ENCODE data around the gene LY6G5B. TPM values are rescaled to one million over a fixed set of nuclear protein-coding genes. Genes with fewer than 3 reads are reported as not detected.

Gene LY6G5B
- total and polyA plus RNA-seq, 2 donors: 2.3 to 6.5 TPM

DNA sequence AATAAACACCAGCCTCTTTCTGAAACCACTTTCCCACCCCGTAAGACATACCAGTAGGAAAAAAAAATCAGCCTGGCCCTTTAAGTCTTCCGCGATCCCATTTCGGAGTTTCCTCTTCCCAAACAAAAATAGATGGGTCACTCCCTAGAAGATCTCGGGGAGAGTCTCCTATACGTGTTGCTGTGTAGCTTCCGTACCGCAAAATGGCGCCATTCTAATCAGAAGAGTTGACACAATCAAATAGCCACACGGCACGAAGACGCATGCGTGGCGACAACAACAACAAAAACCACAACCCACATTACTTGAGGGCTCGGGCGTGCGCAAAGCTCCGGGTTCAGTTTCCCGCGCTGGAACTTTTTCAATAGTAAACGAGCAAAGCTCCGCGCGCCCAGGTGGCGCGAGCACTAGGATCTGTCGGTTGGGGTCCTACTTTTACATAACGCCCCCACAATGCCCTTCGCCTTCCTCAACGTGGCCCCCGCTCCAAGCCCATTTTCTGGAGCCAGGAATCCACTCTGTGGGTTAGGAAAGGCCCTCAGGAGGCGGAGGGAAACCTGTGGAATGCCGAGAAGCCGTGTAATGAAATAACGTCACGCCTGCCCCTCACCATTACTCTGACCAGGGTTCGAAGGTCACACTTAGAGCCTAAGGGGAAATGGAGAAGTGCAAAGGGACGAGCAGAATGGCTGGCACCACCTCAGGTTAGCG lies 4.8 kb upstream of the LY6G5B start, which contains the start of gene GPANK1:
Gene GPANK1, minus strand, starts transcription at position 208 of the 711 bp plus-strand sequence. CDS start 519 bp downstream, outside the sequence.
- H3K4me3 ChIP-seq (ENCODE audit: low read length in 2 of 2): peak within 1 kb of the TSS; percentile 91 to 97
- H3K36me3 ChIP-seq (ENCODE audit: control insufficient read depth in 2 of 2, insufficient read depth in 2 of 2, low read length in 1 of 2): peaks cover 32 to 60% of the 10 kb centered on the region in 2 donors
- H3K9me3 ChIP-seq (ENCODE audit: control insufficient read depth in 2 of 2, insufficient read depth in 1 of 2, low read length in 1 of 2): no peaks in the 10 kb centered on the region
- peak within 1 kb of the TSS; percentile 97 to 99 for H3K27ac ChIP-seq (ENCODE audit: low read depth in 1 of 2, low read length in 1 of 2)
- DNase-seq (ENCODE audit: low read depth in 6 of 9, low spot score in 9 of 9): peak; percentile 82 to 98 (median 92)
- H3K4me1 ChIP-seq (ENCODE audit: control insufficient read depth in 2 of 2, insufficient read depth in 2 of 2, low read length in 2 of 2): peaks cover 35 to 59% of the 10 kb centered on the region in 2 donors
- no peaks in the 10 kb centered on the region for H3K27me3 ChIP-seq (ENCODE audit: control insufficient read depth in 2 of 2, insufficient read depth in 1 of 2, low read length in 1 of 2)
- WGBS: under 1% methylated on average over 39 of the region's 39 CpGs

DNA sequence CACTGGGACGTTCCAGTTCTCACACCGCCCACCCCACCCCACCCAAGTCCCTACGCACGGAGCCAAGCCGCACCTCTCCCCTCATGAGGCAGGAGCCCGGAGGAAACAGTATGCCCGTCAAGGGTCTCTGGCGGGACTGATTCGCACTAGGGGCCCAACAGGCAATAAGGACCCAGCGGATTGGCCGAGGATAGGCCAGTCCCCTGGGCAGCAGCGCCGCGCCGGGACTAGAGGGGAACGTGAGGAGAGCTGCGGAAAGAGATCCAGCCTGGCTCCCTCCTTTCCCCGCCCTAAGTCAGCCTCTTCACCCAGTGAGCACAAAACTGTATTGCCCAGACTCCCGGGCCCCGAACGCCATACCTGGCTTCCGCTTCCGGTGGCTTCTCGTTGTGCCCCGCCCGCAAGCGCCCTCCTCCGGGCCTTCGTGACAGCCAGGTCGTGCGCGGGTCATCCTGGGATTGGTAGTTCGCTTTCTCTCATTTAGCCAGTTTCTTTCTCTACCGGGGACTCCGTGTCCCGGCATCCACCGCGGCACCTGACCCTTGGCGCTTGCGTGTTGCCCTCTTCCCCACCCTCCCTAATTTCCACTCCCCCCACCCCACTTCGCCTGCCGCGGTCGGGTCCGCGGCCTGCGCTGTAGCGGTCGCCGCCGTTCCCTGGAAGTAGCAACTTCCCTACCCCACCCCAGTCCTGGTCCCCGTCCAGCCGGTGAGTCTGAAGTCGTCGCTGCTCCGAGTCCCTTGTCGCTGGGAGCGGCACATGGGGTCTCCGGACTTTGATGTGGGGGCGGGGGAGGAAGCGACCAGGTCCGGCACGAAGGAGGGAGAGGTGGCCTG lies 4.1 kb upstream of the LY6G5B start, which contains the start of gene CSNK2B:
Gene CSNK2B, plus strand, starts transcription at position 580 of the 836 bp plus-strand sequence. CDS start 752 bp downstream, outside the sequence.
- peak within 1 kb of the TSS; percentile 97 to 99 for H3K27ac ChIP-seq (ENCODE audit: low read depth in 1 of 2, low read length in 1 of 2)
- H3K4me1 ChIP-seq (ENCODE audit: control insufficient read depth in 2 of 2, insufficient read depth in 2 of 2, low read length in 2 of 2): peaks cover 35 to 55% of the 10 kb centered on the region in 2 donors
- H3K4me3 ChIP-seq (ENCODE audit: low read length in 2 of 2): peak within 1 kb of the TSS; percentile 91 to 97
- H3K9me3 ChIP-seq (ENCODE audit: control insufficient read depth in 2 of 2, insufficient read depth in 1 of 2, low read length in 1 of 2): no peaks in the 10 kb centered on the region
- DNase-seq (ENCODE audit: low read depth in 6 of 9, low spot score in 9 of 9): peak; percentile 91 to 99 (median 98)
- WGBS: under 1% methylated on average over 63 of the region's 63 CpGs
- no peaks in the 10 kb centered on the region for H3K27me3 ChIP-seq (ENCODE audit: control insufficient read depth in 2 of 2, insufficient read depth in 1 of 2, low read length in 1 of 2)
- H3K36me3 ChIP-seq (ENCODE audit: control insufficient read depth in 2 of 2, insufficient read depth in 2 of 2, low read length in 1 of 2): peaks cover 40 to 67% of the 10 kb centered on the region in 2 donors

DNA sequence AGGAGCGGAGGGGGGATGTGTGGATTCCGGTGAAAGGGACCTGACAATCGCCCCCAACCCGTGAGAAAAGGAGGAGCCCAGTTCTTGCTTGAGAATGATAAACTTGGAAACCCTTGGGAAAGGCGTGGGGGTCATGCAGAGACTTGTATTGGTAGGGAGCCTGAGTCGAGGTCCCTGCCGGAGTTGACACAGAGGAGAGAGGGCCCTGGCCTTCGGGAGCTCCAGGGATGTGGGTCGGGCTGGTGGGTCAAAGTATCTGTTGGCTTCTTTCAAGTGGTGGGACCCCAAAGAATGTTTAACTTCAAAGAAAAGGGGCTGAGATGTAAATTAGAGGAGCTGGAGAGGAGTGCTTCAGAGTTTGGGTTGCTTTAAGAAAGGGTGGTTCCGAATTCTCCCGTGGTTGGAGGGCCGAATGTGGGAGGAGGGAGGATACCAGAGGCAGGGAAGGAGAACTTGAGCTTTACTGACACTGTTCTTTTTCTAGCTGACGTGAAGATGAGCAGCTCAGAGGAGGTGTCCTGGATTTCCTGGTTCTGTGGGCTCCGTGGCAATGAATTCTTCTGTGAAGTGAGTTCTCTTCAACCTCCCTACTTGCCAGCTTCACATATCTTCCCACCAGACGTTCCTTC lies 3.3 kb upstream of the LY6G5B start:
- peaks cover 30 to 47% of the 10 kb centered on the region in 2 donors for H3K4me1 ChIP-seq (ENCODE audit: control insufficient read depth in 2 of 2, insufficient read depth in 2 of 2, low read length in 2 of 2)
- H3K4me3 ChIP-seq (ENCODE audit: low read length in 2 of 2): peak overlapping the region; percentile 91 to 97
- H3K27ac ChIP-seq (ENCODE audit: low read depth in 1 of 2, low read length in 1 of 2): peak overlapping the region; percentile 45 to 82
- DNase-seq (ENCODE audit: low read depth in 6 of 9, low spot score in 9 of 9): no peak
- H3K36me3 ChIP-seq (ENCODE audit: control insufficient read depth in 2 of 2, insufficient read depth in 2 of 2, low read length in 1 of 2): peaks cover 47 to 72% of the 10 kb centered on the region in 2 donors
- WGBS: 12% methylated on average over 15 of the region's 15 CpGs
- no peaks in the 10 kb centered on the region for H3K9me3 ChIP-seq (ENCODE audit: control insufficient read depth in 2 of 2, insufficient read depth in 1 of 2, low read length in 1 of 2)
- H3K27me3 ChIP-seq (ENCODE audit: control insufficient read depth in 2 of 2, insufficient read depth in 1 of 2, low read length in 1 of 2): no peaks in the 10 kb centered on the region

DNA sequence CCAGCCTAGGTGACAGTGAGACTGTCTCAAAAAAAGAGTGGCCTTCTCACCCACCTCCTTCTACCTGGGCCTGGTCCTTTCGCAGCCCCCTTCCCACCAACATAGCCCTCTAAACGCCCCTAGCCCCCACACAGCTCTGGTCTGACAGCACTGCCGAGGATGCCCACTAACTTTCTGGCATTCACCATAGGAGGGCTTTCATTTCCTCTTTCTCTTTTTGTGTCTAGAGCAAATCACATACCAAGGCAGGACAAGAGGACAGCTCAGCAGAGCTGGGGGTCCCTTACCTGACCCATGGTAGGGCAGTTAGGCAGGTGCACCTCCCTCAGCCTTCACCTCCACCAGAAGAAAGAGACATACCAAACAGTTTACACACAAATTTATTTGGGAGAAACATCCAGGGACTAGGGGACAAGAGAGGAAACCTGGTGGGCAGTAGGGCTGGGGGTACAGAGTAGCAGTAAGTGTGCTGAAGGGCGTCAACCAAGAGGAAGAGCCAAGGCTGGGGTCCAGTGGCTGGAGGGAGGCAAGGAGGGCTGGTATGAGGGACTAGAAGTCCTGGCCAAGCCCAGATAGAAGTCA lies 6.6 kb downstream of the LY6G5B start:
- WGBS: 92% methylated on average over 4 of the region's 4 CpGs
- Histone ChIP-seq H3K27ac (ENCODE audit: low read depth in 1 of 2, low read length in 1 of 2) (no peak overlapping the region), H3K4me3 (ENCODE audit: low read length in 2 of 2) (no peak overlapping the region), H3K27me3 (ENCODE audit: control insufficient read depth in 2 of 2, insufficient read depth in 1 of 2, low read length in 1 of 2) (peaks cover 0 to 14% of the 10 kb centered on the region in 2 donors), H3K4me1 (ENCODE audit: control insufficient read depth in 2 of 2, insufficient read depth in 2 of 2, low read length in 2 of 2) (peaks cover 2 to 23% of the 10 kb centered on the region in 2 donors), H3K9me3 (ENCODE audit: control insufficient read depth in 2 of 2, insufficient read depth in 1 of 2, low read length in 1 of 2) (no peaks in the 10 kb centered on the region), H3K36me3 (ENCODE audit: control insufficient read depth in 2 of 2, insufficient read depth in 2 of 2, low read length in 1 of 2) (peaks cover 21 to 31% of the 10 kb centered on the region in 2 donors)
- DNase-seq (ENCODE audit: low read depth in 6 of 9, low spot score in 9 of 9): no peak

DNA sequence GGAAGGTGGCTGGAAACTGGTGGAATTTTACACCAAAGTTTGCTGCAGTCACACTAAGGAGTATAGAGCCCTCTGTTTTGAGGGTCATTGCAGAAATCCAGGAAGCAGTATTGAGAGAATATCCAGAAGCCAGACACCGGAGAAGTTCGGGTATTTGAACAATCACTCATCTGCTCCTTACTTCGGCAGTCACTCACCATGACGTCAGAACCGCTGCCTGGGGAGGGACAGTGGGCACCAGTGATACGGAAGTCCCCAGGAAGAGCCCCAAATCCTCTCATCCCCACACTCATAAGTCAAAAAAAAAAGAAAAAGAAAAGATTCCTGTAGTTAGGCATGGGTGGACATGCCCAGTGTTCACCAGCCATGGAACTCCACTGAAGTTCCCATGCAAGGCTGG lies 7.1 kb downstream of the LY6G5B start:
- Histone ChIP-seq H3K36me3 (ENCODE audit: control insufficient read depth in 2 of 2, insufficient read depth in 2 of 2, low read length in 1 of 2) (peaks cover 16 to 26% of the 10 kb centered on the region in 2 donors), H3K27ac (ENCODE audit: low read depth in 1 of 2, low read length in 1 of 2) (no peak overlapping the region), H3K27me3 (ENCODE audit: control insufficient read depth in 2 of 2, insufficient read depth in 1 of 2, low read length in 1 of 2) (peaks cover 0 to 19% of the 10 kb centered on the region in 2 donors), H3K4me3 (ENCODE audit: low read length in 2 of 2) (no peak overlapping the region), H3K4me1 (ENCODE audit: control insufficient read depth in 2 of 2, insufficient read depth in 2 of 2, low read length in 2 of 2) (peaks cover 2 to 27% of the 10 kb centered on the region in 2 donors), H3K9me3 (ENCODE audit: control insufficient read depth in 2 of 2, insufficient read depth in 1 of 2, low read length in 1 of 2) (no peaks in the 10 kb centered on the region)
- no peak for DNase-seq (ENCODE audit: low read depth in 6 of 9, low spot score in 9 of 9)
- 97% methylated on average over 6 of the region's 6 CpGs for WGBS

DNA sequence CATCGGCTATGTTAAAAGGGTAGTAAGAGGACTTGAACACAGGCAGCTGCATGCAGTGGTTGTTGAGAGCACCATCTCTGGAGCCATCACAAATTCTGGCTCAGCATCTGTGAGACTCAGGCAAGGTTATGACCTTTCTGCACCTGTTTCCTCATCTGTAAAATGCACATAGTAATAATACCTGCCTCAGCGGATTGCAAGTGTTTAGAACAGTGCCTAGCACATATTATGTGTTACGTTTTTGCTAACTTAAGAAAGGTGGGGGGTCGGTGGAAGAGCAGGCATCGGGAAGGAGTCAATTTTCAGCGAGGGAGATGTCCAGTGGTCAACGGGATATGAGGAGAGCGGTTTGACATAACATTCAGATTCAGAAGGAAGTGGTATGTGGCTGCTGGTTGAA lies 8.2 kb downstream of the LY6G5B start:
- 89% methylated on average over 8 of the region's 8 CpGs for WGBS
- DNase-seq (ENCODE audit: low read depth in 6 of 9, low spot score in 9 of 9): no peak

DNA sequence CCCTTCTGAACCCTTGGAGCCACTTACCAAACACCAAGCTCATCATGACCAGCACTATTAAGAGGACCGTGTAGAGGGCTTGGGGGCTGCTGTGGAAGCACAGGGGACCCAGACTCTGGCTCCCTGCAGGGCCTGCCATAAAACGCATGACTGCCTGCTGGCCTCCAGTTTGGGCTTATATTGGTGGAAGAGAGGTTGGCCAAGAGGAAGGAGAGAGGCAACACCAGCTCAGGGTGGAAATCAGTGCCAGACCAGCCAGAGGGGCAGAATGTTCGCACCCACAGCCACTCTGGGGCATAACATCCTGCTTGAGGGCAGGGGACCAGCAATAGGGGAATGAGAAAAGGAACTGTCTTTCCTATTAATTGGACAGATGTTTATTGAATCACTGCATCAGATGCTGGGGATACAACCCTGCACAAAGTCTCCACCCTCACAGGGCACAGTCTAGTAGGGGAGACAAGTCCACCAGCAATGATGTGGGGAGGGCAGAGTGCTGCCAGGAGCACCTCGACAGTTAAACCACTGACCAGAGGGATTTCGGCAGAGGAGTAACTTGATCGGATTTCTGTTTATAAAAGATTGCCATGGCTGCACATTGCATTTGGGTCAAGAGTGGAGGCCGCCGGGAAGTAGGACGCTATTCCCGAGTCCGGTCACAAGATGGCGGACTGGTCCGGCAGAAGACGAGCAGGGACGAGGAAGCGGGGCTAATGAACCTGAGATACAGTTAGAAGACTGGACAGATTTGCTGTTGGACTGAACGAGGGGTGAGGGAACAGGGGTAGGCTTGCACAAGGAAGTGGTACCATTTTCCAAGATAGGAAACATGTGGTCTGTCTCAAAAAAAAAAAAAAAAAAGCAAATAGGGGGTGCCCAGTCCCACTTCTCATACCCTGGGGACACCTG lies 10.7 kb downstream of the LY6G5B start, which contains the start of gene LY6G5C:
Gene LY6G5C, minus strand, starts transcription at position 842 of the 909 bp plus-strand sequence. Its CDS starts 694 bp downstream, at position 148.
- H3K27ac ChIP-seq (ENCODE audit: low read depth in 1 of 2, low read length in 1 of 2): peak within 1 kb of the TSS; percentile 37 to 46
- no peaks in the 10 kb centered on the region for H3K9me3 ChIP-seq (ENCODE audit: control insufficient read depth in 2 of 2, insufficient read depth in 1 of 2, low read length in 1 of 2)
- peak within 1 kb of the TSS; percentile 62 to 70 for H3K4me3 ChIP-seq (ENCODE audit: low read length in 2 of 2)
- peaks cover 0 to 34% of the 10 kb centered on the region in 2 donors for H3K27me3 ChIP-seq (ENCODE audit: control insufficient read depth in 2 of 2, insufficient read depth in 1 of 2, low read length in 1 of 2)
- WGBS: 20% methylated on average over 17 of the region's 17 CpGs
- peaks cover 8 to 16% of the 10 kb centered on the region in 2 donors for H3K36me3 ChIP-seq (ENCODE audit: control insufficient read depth in 2 of 2, insufficient read depth in 2 of 2, low read length in 1 of 2)
- DNase-seq (ENCODE audit: low read depth in 6 of 9, low spot score in 9 of 9): peak in 3 of 9 donors; percentile 57 to 71 (median 58)
- H3K4me1 ChIP-seq (ENCODE audit: control insufficient read depth in 2 of 2, insufficient read depth in 2 of 2, low read length in 2 of 2): peaks cover 2 to 27% of the 10 kb centered on the region in 2 donors

More for the DNA sequence above, 8.2 kb downstream of the LY6G5B start:
- H3K9me3 ChIP-seq (ENCODE audit: control insufficient read depth in 2 of 2, insufficient read depth in 1 of 2, low read length in 1 of 2): no peaks in the 10 kb centered on the region
- no peak overlapping the region for H3K27ac ChIP-seq (ENCODE audit: low read depth in 1 of 2, low read length in 1 of 2)
- H3K4me1 ChIP-seq (ENCODE audit: control insufficient read depth in 2 of 2, insufficient read depth in 2 of 2, low read length in 2 of 2): peaks cover 2 to 27% of the 10 kb centered on the region in 2 donors
- H3K27me3 ChIP-seq (ENCODE audit: control insufficient read depth in 2 of 2, insufficient read depth in 1 of 2, low read length in 1 of 2): peaks cover 0 to 28% of the 10 kb centered on the region in 2 donors
- H3K4me3 ChIP-seq (ENCODE audit: low read length in 2 of 2): no peak overlapping the region
- H3K36me3 ChIP-seq (ENCODE audit: control insufficient read depth in 2 of 2, insufficient read depth in 2 of 2, low read length in 1 of 2): peaks cover 11 to 17% of the 10 kb centered on the region in 2 donors
